ENCODE results near the gene TMEM182. TPM values are rescaled to one million over a fixed set of nuclear protein-coding genes. Genes with fewer than 3 reads are reported as not detected.

Gene TMEM182
- total RNA-seq, 1 experiment from 2014 or later: 4.3 TPM

GRCh38 chr2:102736110-102736409, 25.8 kb upstream of the TMEM182 start (continued):
- TF ChIP-seq PRDM15 (CRISPR knock-in tag; IDR thresholded peaks at IDR 0.05) (no peak), AR (CRISPR knock-in tag; IDR thresholded peaks at IDR 0.05) (no peak), CDX4 (CRISPR knock-in tag; IDR thresholded peaks at IDR 0.05; ENCODE audit: borderline replicate concordance) (no peak), FOXK1 (CRISPR knock-in tag; IDR thresholded peaks at IDR 0.05) (no peak), ZNF317 (CRISPR knock-in tag; IDR thresholded peaks at IDR 0.05; ENCODE audit: borderline replicate concordance, low read depth) (no peak), SP1 (CRISPR knock-in tag; conservative IDR thresholded peaks at IDR 0.05) (no peak), AFF4 (CRISPR knock-in tag; IDR thresholded peaks at IDR 0.05; ENCODE audit: borderline replicate concordance) (no peak), ATF2 (CRISPR knock-in tag; IDR thresholded peaks at IDR 0.05; ENCODE audit: borderline replicate concordance, low read depth) (no peak), TEAD4 (CRISPR knock-in tag; IDR thresholded peaks at IDR 0.05) (no peak), USF2 (CRISPR knock-in tag; IDR thresholded peaks at IDR 0.05) (no peak), ELF4 (CRISPR knock-in tag; IDR thresholded peaks at IDR 0.05; ENCODE audit: low read depth) (no peak), MAX (CRISPR knock-in tag; IDR thresholded peaks at IDR 0.05) (no peak)
